Prostate gland (tissue), 2 donors: ENCODE data around the gene MTFR1L.

ENCODE experiments used
- CTCF ChIP-seq, 4 experiments: fragments of 200-600 bp in 2 of 4; fragments of 450-650 bp in 2 of 4; sonication (generic) in 2 of 4; IDR thresholded peaks; 1 replicate in 3 of 4; 2 replicates in 1 of 4; pipeline ENCODE4 v1.5.1; 2016 to 2019; ENCODE audit warnings: antibody characterized with exemption in 4 of 4, mild to moderate bottlenecking in 2 of 4, moderate library complexity in 2 of 4
- POLR2A ChIP-seq: fragments of 450-650 bp; IDR thresholded peaks from one replicate; pipeline ENCODE4 v1.6.1; 2016; ENCODE audit warnings: antibody characterized with exemption, mild to moderate bottlenecking
- POLR2AphosphoS5 ChIP-seq: sonication (generic); formaldehyde crosslinking; IDR thresholded peaks from one replicate; pipeline ENCODE4 v1.6.1; 2017; ENCODE audit warnings: antibody characterized with exemption

GRCh38 chr1:25820247-25821111, 725 bp downstream of the MTFR1L start:
- TF ChIP-seq CTCF (IDR thresholded peaks at IDR 0.05): no peak
- no peak for TF ChIP-seq POLR2AphosphoS5
- TF ChIP-seq POLR2A: no peak
